SK-N-SH (cell line): ENCODE results near the gene INTS11. TPM values are rescaled to one million over a fixed set of nuclear protein-coding genes. Genes with fewer than 3 reads are reported as not detected.

Source experiments
- CTCF ChIA-PET: fragments of 300-600, 350-600 bp; formaldehyde crosslinking; extraction: SDS; loops from one replicate; lab custom pipeline; 2021; lab: Yijun Ruan, JAX
- POLR2A ChIA-PET: fragments of 350-600 bp; sonication (Branson Sonifier 250); formaldehyde crosslinking; extraction: SDS; loops from one replicate; lab custom pipeline; 2020; ENCODE audit warnings: antibody characterized with exemption, inconsistent platforms; lab: Yijun Ruan, JAX
- DNase-seq: peaks from one replicate; pipeline ENCODE4 v3.0.0; 2012
- H2AFZ ChIP-seq: fragments of 200-600 bp; sonication (generic); 2 replicates; pipeline ENCODE4 v1.8.1; 2016; ENCODE audit warnings: antibody characterized with exemption, mild to moderate bottlenecking, low read depth
- H3F3A ChIP-seq: fragments of 200-600 bp; sonication (generic); replicated peaks from 2 replicates; pipeline ENCODE3; 2016; ENCODE audit warnings: antibody characterized with exemption, mild to moderate bottlenecking; ENCODE audit not compliant: insufficient read depth
- H3K27ac ChIP-seq, 2 experiments: fragments of 200-500 bp in 1 of 2; fragments of 200-600 bp in 1 of 2; sonication (Bioruptor generic) in 1 of 2; sonication (generic), shearing (Covaris generic) in 1 of 2; 2 replicates each; pipeline versions ENCODE4 v1.5.1 to v1.6.1; 2014 to 2016; ENCODE audit warnings: low read depth in 2 of 2, inconsistent platforms in 1 of 2, low read length in 1 of 2, mild to moderate bottlenecking in 1 of 2, mixed read lengths in 1 of 2
- H3K27me3 ChIP-seq: fragments of 200-600 bp; sonication (generic), shearing (Covaris generic); 2 replicates; pipeline ENCODE4 v1.6.1; 2016; ENCODE audit warnings: mixed run types; ENCODE audit not compliant: insufficient read depth
- H3K36me3 ChIP-seq, 2 experiments: fragments of 200-500 bp in 1 of 2; fragments of 200-600 bp in 1 of 2; sonication (Bioruptor generic) in 1 of 2; sonication (generic) in 1 of 2; replicated peaks in 1 of 2; 2 replicates each; pipeline versions ENCODE3 to v1.5.1; 2014 to 2016; ENCODE audit warnings: low read length in 1 of 2, mild to moderate bottlenecking in 1 of 2; ENCODE audit not compliant: insufficient read depth in 2 of 2, control insufficient read depth in 1 of 2
- H3K4me1 ChIP-seq, 2 experiments: fragments of 200-500 bp in 1 of 2; fragments of 200-600 bp in 1 of 2; sonication (Bioruptor generic) in 1 of 2; sonication (generic), shearing (Covaris generic) in 1 of 2; 2 replicates each; pipeline versions ENCODE4 v1.5.1 to v1.6.1; 2014 to 2016; ENCODE audit warnings: low read depth in 1 of 2, low read length in 1 of 2, mixed run types in 1 of 2; ENCODE audit not compliant: insufficient read depth in 2 of 2, control insufficient read depth in 1 of 2
- H3K4me2 ChIP-seq: fragments of 200-600 bp; sonication (generic), shearing (Covaris generic); 2 replicates; pipeline ENCODE4 v1.6.1; 2017; ENCODE audit warnings: mixed run types
- H3K4me3 ChIP-seq, 2 experiments: fragments of 200-500 bp in 1 of 2; fragments of 200-600 bp in 1 of 2; sonication (Bioruptor generic) in 1 of 2; sonication (generic), shearing (Covaris generic) in 1 of 2; 2 replicates each; pipeline versions ENCODE4 v1.5.1 to v1.8.1; 2014 to 2016; ENCODE audit warnings: low read depth in 2 of 2, inconsistent platforms in 1 of 2, low read length in 1 of 2, mild to moderate bottlenecking in 1 of 2, mixed read lengths in 1 of 2, moderate library complexity in 1 of 2
- H3K79me2 ChIP-seq: fragments of 200-600 bp; sonication (generic); 2 replicates; pipeline ENCODE4 v1.8.1; 2017; ENCODE audit warnings: mild to moderate bottlenecking; ENCODE audit not compliant: insufficient read depth
- H3K9ac ChIP-seq: fragments of 200-600 bp; sonication (generic); 2 replicates; pipeline ENCODE4 v1.6.1; 2017; ENCODE audit warnings: mixed run types
- H3K9me2 ChIP-seq: fragments of 200-600 bp; sonication (generic); 2 replicates; pipeline ENCODE4 v1.6.1; 2017; ENCODE audit warnings: mixed run types
- H3K9me3 ChIP-seq: fragments of 200-600 bp; sonication (generic); 2 replicates; pipeline ENCODE4 v1.6.1; 2017; ENCODE audit warnings: mixed run types, mild to moderate bottlenecking, moderate library complexity
- H4K20me1 ChIP-seq: fragments of 200-600 bp; sonication (generic); 2 replicates; pipeline ENCODE4 v1.6.1; 2017; ENCODE audit warnings: mild to moderate bottlenecking, mixed run types; ENCODE audit not compliant: insufficient read depth
- CTCF ChIP-seq: fragments of 200-600 bp; sonication (generic); IDR thresholded peaks from 2 replicates; pipeline ENCODE4 v1.6.1; 2017; ENCODE audit warnings: antibody characterized with exemption, mild to moderate bottlenecking, moderate library complexity
- ELF1 ChIP-seq: IDR thresholded peaks from 2 replicates; pipeline ENCODE4 v1.4.0; 2012
- GATA2 ChIP-seq: sonication (generic); formaldehyde crosslinking; IDR thresholded peaks from 2 replicates; pipeline ENCODE4 v1.5.0; 2020; ENCODE audit warnings: mild to moderate bottlenecking, missing genetic modification reagents
- MEF2A ChIP-seq: IDR thresholded peaks from 2 replicates; pipeline ENCODE4 v1.4.0; 2012; ENCODE audit warnings: low read depth, borderline replicate concordance
- POLR2AphosphoS5 ChIP-seq: IDR thresholded peaks from 2 replicates; pipeline ENCODE4 v1.6.1; 2012; ENCODE audit warnings: low read depth, low read length
- RAD21 ChIP-seq: IDR thresholded peaks from 2 replicates; pipeline ENCODE4 v1.6.1; 2012; ENCODE audit warnings: mild to moderate bottlenecking, low read length
- RCOR1 ChIP-seq: fragments of 150-350 bp; IDR thresholded peaks from 2 replicates; pipeline ENCODE4 v1.6.1; 2017; ENCODE audit warnings: antibody characterized with exemption, low read length
- RFX5 ChIP-seq: IDR thresholded peaks from 2 replicates; pipeline ENCODE4 v1.6.1; 2012; ENCODE audit warnings: mild to moderate bottlenecking, improper control_type of control experiment, low read length
- SIN3A ChIP-seq: IDR thresholded peaks from 2 replicates; pipeline ENCODE4 v1.6.1; 2012; ENCODE audit warnings: low read depth, mild to moderate bottlenecking, low read length, moderate library complexity, borderline replicate concordance
- SMC3 ChIP-seq: IDR thresholded peaks from 2 replicates; pipeline ENCODE4 v1.6.1; 2012; ENCODE audit warnings: low read depth, low read length, improper control_type of control experiment
- TCF12 ChIP-seq: IDR thresholded peaks from 2 replicates; pipeline ENCODE4 v1.4.0; 2012
- YY1 ChIP-seq: IDR thresholded peaks from 2 replicates; pipeline ENCODE4 v1.4.0; 2012; ENCODE audit warnings: low read depth, mild to moderate bottlenecking
- ZBTB33 ChIP-seq: IDR thresholded peaks from 2 replicates; pipeline ENCODE4 v1.4.0; 2012; ENCODE audit warnings: low read depth, borderline replicate concordance
- WGBS: methylation state at CpG from one replicate; pipeline ENCODE4 v1.1.6; 2017; ENCODE audit warnings: low lambda C conversion rate; 5-methylcytosine and 5-hydroxymethylcytosine counted together
- polyA plus RNA-seq, 3 experiments: library from polyadenylated mRNA; depleted of rRNA; stranded (reverse); fragments of >200 nt; gene quantifications; 2 replicates each; pipeline ENCODE4 v1.2.3, GENCODE V29; 2012
- small RNA-seq, 7 experiments: library from RNA; depleted of rRNA; stranded (forward); fragments of <200 nt; gene quantifications; one replicate each; pipeline ENCODE3, GENCODE V24; 2012
- TF ChIP-seq, protein P1 (sequence below): IDR thresholded peaks from 2 replicates; pipeline ENCODE4 v1.4.0; 2012; ENCODE audit warnings: low read depth, borderline replicate concordance
- TF ChIP-seq, protein P2 (sequence below): IDR thresholded peaks from 2 replicates; pipeline ENCODE4; 2012

The INTS11 gene
- polyA plus RNA-seq, 1 of the 3 experiments (the other 2 are of a cell fraction): 137 TPM

GRCh38 chr1:1262758-1263157, 61.7 kb downstream of the INTS11 start (continued):
- TF ChIP-seq ZBTB33: no peak
- TF ChIP-seq RFX5: no peak

DNA sequence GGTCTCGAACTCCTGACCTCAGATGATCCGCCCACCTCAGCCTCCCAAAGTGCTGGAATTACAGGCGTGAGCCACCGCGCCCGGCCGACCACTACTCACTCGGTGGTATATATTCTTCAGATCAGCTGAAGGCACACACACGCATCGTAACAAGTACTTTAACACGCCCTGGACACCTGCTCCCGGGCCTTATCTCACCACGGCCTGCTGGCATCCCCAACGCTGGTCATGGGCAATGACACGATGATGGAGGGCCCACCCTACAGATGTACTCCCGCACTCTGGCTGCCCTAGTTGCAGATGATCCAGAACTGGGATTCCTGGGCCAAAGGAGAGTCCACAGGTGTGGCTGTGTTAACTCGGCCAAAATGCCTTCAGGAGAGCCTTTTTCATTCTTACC, 62.4 kb downstream of the INTS11 start:
- no peak overlapping the region for H2AFZ ChIP-seq
- POLR2A ChIA-PET: interaction anchor here (0.7 kb wide), 1 partner anchor 141 kb away, joined by 3 read pairs; no protein-coding TSS in a partner anchor
- peaks cover 19 to 52% of the 10 kb centered on the region in 2 experiments for H3K36me3 ChIP-seq
- peaks cover 48% of the 10 kb centered on the region for H3K79me2 ChIP-seq
- H3K9ac ChIP-seq: no peak overlapping the region
- no peak overlapping the region for H3K4me3 ChIP-seq
- no peaks in the 10 kb centered on the region for H3K9me3 ChIP-seq
- WGBS: 94% methylated on average over 15 of the region's 17 CpGs
- H3K9me2 ChIP-seq: no peaks in the 10 kb centered on the region
- CTCF ChIA-PET: interaction anchor here (0.6 kb wide), 1 partner anchor 339 kb away, joined by 4 read pairs; no protein-coding TSS in a partner anchor
- H3K27me3 ChIP-seq: no peaks in the 10 kb centered on the region
- H3K4me2 ChIP-seq: no peak overlapping the region
- H3K27ac ChIP-seq: no peak overlapping the region
- DNase-seq: no peak
- no peak for TF ChIP-seq RCOR1
- no peak for TF ChIP-seq SIN3A
- TF ChIP-seq YY1: no peak
- no peak for TF ChIP-seq MEF2A
- no peak for TF ChIP-seq SMC3
- no peak for TF ChIP-seq TCF12
- TF ChIP-seq, protein P1, sequence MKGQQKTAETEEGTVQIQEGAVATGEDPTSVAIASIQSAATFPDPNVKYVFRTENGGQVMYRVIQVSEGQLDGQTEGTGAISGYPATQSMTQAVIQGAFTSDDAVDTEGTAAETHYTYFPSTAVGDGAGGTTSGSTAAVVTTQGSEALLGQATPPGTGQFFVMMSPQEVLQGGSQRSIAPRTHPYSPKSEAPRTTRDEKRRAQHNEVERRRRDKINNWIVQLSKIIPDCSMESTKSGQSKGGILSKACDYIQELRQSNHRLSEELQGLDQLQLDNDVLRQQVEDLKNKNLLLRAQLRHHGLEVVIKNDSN: no peak
- no peak for TF ChIP-seq RFX5
- TF ChIP-seq, protein P2, sequence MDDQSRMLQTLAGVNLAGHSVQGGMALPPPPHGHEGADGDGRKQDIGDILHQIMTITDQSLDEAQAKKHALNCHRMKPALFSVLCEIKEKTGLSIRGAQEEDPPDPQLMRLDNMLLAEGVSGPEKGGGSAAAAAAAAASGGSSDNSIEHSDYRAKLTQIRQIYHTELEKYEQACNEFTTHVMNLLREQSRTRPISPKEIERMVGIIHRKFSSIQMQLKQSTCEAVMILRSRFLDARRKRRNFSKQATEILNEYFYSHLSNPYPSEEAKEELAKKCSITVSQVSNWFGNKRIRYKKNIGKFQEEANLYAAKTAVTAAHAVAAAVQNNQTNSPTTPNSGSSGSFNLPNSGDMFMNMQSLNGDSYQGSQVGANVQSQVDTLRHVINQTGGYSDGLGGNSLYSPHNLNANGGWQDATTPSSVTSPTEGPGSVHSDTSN: no peak
- TF ChIP-seq POLR2AphosphoS5: no peak
- no peak for TF ChIP-seq GATA2 (CRISPR knock-in tag)
- TF ChIP-seq CTCF: no peak
- TF ChIP-seq ZBTB33: no peak
- TF ChIP-seq ELF1: no peak
- no peak for TF ChIP-seq RAD21
- TF ChIP-seq, all 33 proteins: peak for 0
- Histone ChIP-seq H3F3A (peaks cover 17% of the 10 kb centered on the region), H4K20me1 (peaks cover 50% of the 10 kb centered on the region), H3K4me1 (peaks cover 0 to 4% of the 10 kb centered on the region in 2 experiments; a peak in 2 of 4 replicates)

Small RNA genes lying within 50 kb of the gene (small RNA-seq; reads per million reads assigned to genes)
- 0 to 1.4 (median 0) reads per million in 7 experiments for gene MIR6726

Other genes starting within 250 kb of the INTS11 start
- gene C1orf159, start 208.6 kb downstream of the INTS11 start, polyA plus RNA-seq (2012; rRNA removed): 10.1 and 10.2 TPM in 2 replicates
- not detected in 2 replicates for gene TTLL10, start 150.8 kb downstream of the INTS11 start, polyA plus RNA-seq (2012; rRNA removed)
- 0.05 TPM in 1 of 2 replicates, not detected in the other for gene TNFRSF18, start 118.1 kb downstream of the INTS11 start, polyA plus RNA-seq (2012; rRNA removed)
- not detected in 2 replicates for gene TNFRSF4, start 110.5 kb downstream of the INTS11 start, polyA plus RNA-seq (2012; rRNA removed)
- 182 and 265 TPM in 2 replicates for gene SDF4, start 92.7 kb downstream of the INTS11 start, polyA plus RNA-seq (2012; rRNA removed)
- 32.0 and 38.8 TPM in 2 replicates for gene B3GALT6, start 92.4 kb downstream of the INTS11 start, polyA plus RNA-seq (2012; rRNA removed)
- gene C1QTNF12, start 77.9 kb downstream of the INTS11 start, polyA plus RNA-seq (2012; rRNA removed): 0.59 TPM in 1 of 2 replicates, not detected in the other
- 31.8 and 47.5 TPM in 2 replicates for gene UBE2J2, start 50.8 kb downstream of the INTS11 start, polyA plus RNA-seq (2012; rRNA removed)
- 2.6 and 2.9 TPM in 2 replicates for gene SCNN1D, start 44.2 kb downstream of the INTS11 start, polyA plus RNA-seq (2012; rRNA removed)
- gene ACAP3, start 16.7 kb downstream of the INTS11 start, polyA plus RNA-seq (2012; rRNA removed): 51.7 and 66.4 TPM in 2 replicates
- 13.9 and 19.0 TPM in 2 replicates for gene PUSL1, start 16.1 kb downstream of the INTS11 start, polyA plus RNA-seq (2012; rRNA removed)
- 12.3 and 13.4 TPM in 2 replicates for gene CPTP, start 142 bp upstream of the INTS11 start, polyA plus RNA-seq (2012; rRNA removed)
- gene TAS1R3, start 6.6 kb upstream of the INTS11 start, polyA plus RNA-seq (2012; rRNA removed): 0.06 and 0.08 TPM in 2 replicates
- 31.3 and 32.0 TPM in 2 replicates for gene DVL1, start 24.8 kb upstream of the INTS11 start, polyA plus RNA-seq (2012; rRNA removed)
- gene MXRA8, start 33.9 kb upstream of the INTS11 start, polyA plus RNA-seq (2012; rRNA removed): 2.5 and 3.8 TPM in 2 replicates
- gene AURKAIP1, start 50.5 kb upstream of the INTS11 start, polyA plus RNA-seq (2012; rRNA removed): 175 and 214 TPM in 2 replicates
- gene CCNL2, start 74.7 kb upstream of the INTS11 start, polyA plus RNA-seq (2012; rRNA removed): 362 and 475 TPM in 2 replicates
- 159 and 210 TPM in 2 replicates for gene MRPL20, start 82.6 kb upstream of the INTS11 start, polyA plus RNA-seq (2012; rRNA removed)
- gene ANKRD65, start 96.6 kb upstream of the INTS11 start, polyA plus RNA-seq (2012; rRNA removed): 0.06 and 0.07 TPM in 2 replicates
- 5.3 and 7.4 TPM in 2 replicates for gene VWA1, start 111.0 kb upstream of the INTS11 start, polyA plus RNA-seq (2012; rRNA removed)
- gene ATAD3C, start 125.0 kb upstream of the INTS11 start, polyA plus RNA-seq (2012; rRNA removed): 0.38 and 0.49 TPM in 2 replicates
- 47.6 and 71.6 TPM in 2 replicates for gene ATAD3B, start 147.1 kb upstream of the INTS11 start, polyA plus RNA-seq (2012; rRNA removed)
- gene ATAD3A, start 187.5 kb upstream of the INTS11 start, polyA plus RNA-seq (2012; rRNA removed): 34.1 and 40.2 TPM in 2 replicates
- gene TMEM240, start 216.0 kb upstream of the INTS11 start, polyA plus RNA-seq (2012; rRNA removed): 6.5 and 8.1 TPM in 2 replicates